Fibroblast of villous mesenchyme (primary cell): ENCODE results near the gene TCTN1. TPM values are rescaled to one million over a fixed set of nuclear protein-coding genes. Genes with fewer than 3 reads are reported as not detected.

Source experiments
- DNase-seq: peaks from one replicate; pipeline ENCODE4 v3.0.0-alpha.2; 2010; ENCODE audit warnings: low read depth
- H3K4me3 ChIP-seq: 2 replicates; pipeline ENCODE4 v1.5.1; 2011; ENCODE audit warnings: low read depth, mild to moderate bottlenecking, low read length
- CTCF ChIP-seq: IDR thresholded peaks from 2 replicates; pipeline ENCODE4 v1.5.1; 2012; ENCODE audit warnings: low read depth, mild to moderate bottlenecking, low read length; ENCODE audit not compliant: insufficient read depth
- total RNA-seq: library from RNA; depleted of rRNA; stranded (reverse); fragments of >200 nt; gene quantifications from 2 replicates; pipeline ENCODE4 v1.2.3, GENCODE V29; 2012

TCTN1 gene
- total RNA-seq, 1 donor, result 28.9 TPM

- no peak for TF ChIP-seq CTCF
- no peak overlapping the region for H3K4me3 ChIP-seq
- no peak for DNase-seq
Measured at GRCh38 chr12:110668480-110669192, 54.7 kb downstream of the TCTN1 start.

- no peak for DNase-seq
- TF ChIP-seq CTCF, result no peak
- H3K4me3 ChIP-seq, result no peak overlapping the region
Measured at GRCh38 chr12:110669193-110669502, 55.2 kb downstream of the TCTN1 start.

GRCh38 chr12:110670161-110670701 lies 56.3 kb downstream of the TCTN1 start:
- no peak for DNase-seq
- no peak overlapping the region for H3K4me3 ChIP-seq
- no peak for TF ChIP-seq CTCF

GRCh38 chr12:110676171-110676570 lies 62.2 kb downstream of the TCTN1 start:
- no peak for DNase-seq
- no peak for TF ChIP-seq CTCF
- H3K4me3 ChIP-seq, result no peak overlapping the region

- no peak for TF ChIP-seq CTCF
Measured at GRCh38 chr12:110677206-110677911, 63.4 kb downstream of the TCTN1 start.

GRCh38 chr12:110677982-110678381 lies 64.1 kb downstream of the TCTN1 start:
- no peak overlapping the region for H3K4me3 ChIP-seq
- no peak for TF ChIP-seq CTCF
- no peak for DNase-seq

More at GRCh38 chr12:110677206-110677911, 63.4 kb downstream of the TCTN1 start:
- DNase-seq, result no peak
- H3K4me3 ChIP-seq, result no peak overlapping the region
